Esophagus (tissue), 2 donors: ENCODE results near the gene CIB4. TPM values are rescaled to one million over a fixed set of nuclear protein-coding genes. Genes with fewer than 3 reads are reported as not detected.

Experiments
- H3K27ac ChIP-seq, 2 donors: one replicate each; pipeline ENCODE4 v1.5.1; 2013; ENCODE audit warnings: low read depth in 2 of 2, mild to moderate bottlenecking in 2 of 2, inconsistent platforms in 1 of 2, low read length in 1 of 2, moderate library complexity in 1 of 2
- H3K27me3 ChIP-seq, 2 donors: one replicate each; pipeline ENCODE4 v1.6.1; 2013; ENCODE audit warnings: low read length in 2 of 2, control low read depth in 1 of 2, mild to moderate bottlenecking in 1 of 2; ENCODE audit not compliant: insufficient read depth in 2 of 2, control insufficient read depth in 1 of 2
- H3K36me3 ChIP-seq, 2 donors: one replicate each; pipeline ENCODE4 v1.6.1; 2013; ENCODE audit warnings: low read length in 1 of 2; ENCODE audit not compliant: control insufficient read depth in 2 of 2, insufficient read depth in 2 of 2
- H3K4me1 ChIP-seq, 2 donors: one replicate each; pipeline ENCODE4 v1.6.1; 2013; ENCODE audit warnings: low read length in 1 of 2; ENCODE audit not compliant: control insufficient read depth in 2 of 2, insufficient read depth in 2 of 2
- H3K4me3 ChIP-seq, 2 donors: one replicate each; pipeline ENCODE4 v1.5.1; 2013; ENCODE audit warnings: low read length in 2 of 2, mild to moderate bottlenecking in 2 of 2, low read depth in 1 of 2, moderate library complexity in 1 of 2
- H3K9me3 ChIP-seq, 2 donors: one replicate each; pipeline ENCODE4 v1.6.1; 2013; ENCODE audit warnings: mild to moderate bottlenecking in 2 of 2, low read depth in 1 of 2, low read length in 1 of 2, moderate library complexity in 1 of 2; ENCODE audit not compliant: control insufficient read depth in 2 of 2, insufficient read depth in 1 of 2
- WGBS, 2 donors: extraction: QIAGEN DNeasy Blood & Tissue Kit; methylation state at CpG; one replicate each; pipeline ENCODE4 v1.1.7; 2013; 5-methylcytosine and 5-hydroxymethylcytosine counted together
- polyA plus RNA-seq, 2 donors: library from polyadenylated mRNA; stranded (reverse); fragments of 200-250 nt; gene quantifications; one replicate each; pipeline ENCODE4 v1.2.3, GENCODE V29; 2013
- donor health status: healthy with polysubstance abuse.
- donor health status: Bipolar disorder and iron deficiency.

Gene CIB4
- polyA plus RNA-seq, 2 donors = not detected

DNA sequence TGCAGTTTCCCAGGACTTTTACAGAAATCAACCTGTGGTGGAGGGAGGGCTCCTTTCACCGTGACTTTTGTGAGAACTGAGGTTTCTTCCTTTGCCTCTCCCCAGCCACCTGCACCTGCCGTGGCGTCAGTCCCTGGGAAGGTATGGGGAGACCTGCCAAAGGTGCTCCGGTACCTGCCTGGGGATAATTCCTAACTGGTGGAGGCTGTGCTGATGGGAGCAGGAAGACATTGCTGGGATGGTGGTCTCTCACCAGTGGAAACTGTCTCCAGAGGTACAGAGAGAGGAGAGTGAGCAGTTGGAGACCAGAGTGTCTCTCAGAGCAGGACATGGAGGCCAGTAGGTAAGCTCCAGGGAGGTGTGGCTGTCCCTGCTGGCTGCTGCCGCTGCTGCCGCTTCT is 52.6 kb downstream of the CIB4 start:
- WGBS, 2 donors = 75% methylated on average over 5 of the region's 6 CpGs
- Histone ChIP-seq H3K36me3 (no peaks in the 10 kb centered on the region), H3K4me1 (no peaks in the 10 kb centered on the region), H3K27ac (no peak overlapping the region), H3K4me3 (no peak overlapping the region), H3K9me3 (no peaks in the 10 kb centered on the region), H3K27me3 (no peaks in the 10 kb centered on the region)

- 50 to 53% methylated on average over 5 of the region's 5 CpGs for WGBS, 2 donors
- H3K9me3 ChIP-seq = no peaks in the 10 kb centered on the region
- no peak overlapping the region for H3K27ac ChIP-seq
- no peaks in the 10 kb centered on the region for H3K36me3 ChIP-seq
- no peaks in the 10 kb centered on the region for H3K4me1 ChIP-seq
- H3K27me3 ChIP-seq = no peaks in the 10 kb centered on the region
- H3K4me3 ChIP-seq = no peak overlapping the region
These were observed 53.2 kb downstream of the CIB4 start for GRCh38 chr2:26587994-26588393.

- WGBS, 2 donors = 63 to 75% methylated on average over 10 of the region's 10 CpGs
- Histone ChIP-seq H3K9me3 (no peaks in the 10 kb centered on the region), H3K4me1 (no peaks in the 10 kb centered on the region), H3K27ac (no peak overlapping the region), H3K4me3 (no peak overlapping the region), H3K27me3 (no peaks in the 10 kb centered on the region), H3K36me3 (no peaks in the 10 kb centered on the region)
These were observed 55.2 kb downstream of the CIB4 start for GRCh38 chr2:26585966-26586365.

DNA sequence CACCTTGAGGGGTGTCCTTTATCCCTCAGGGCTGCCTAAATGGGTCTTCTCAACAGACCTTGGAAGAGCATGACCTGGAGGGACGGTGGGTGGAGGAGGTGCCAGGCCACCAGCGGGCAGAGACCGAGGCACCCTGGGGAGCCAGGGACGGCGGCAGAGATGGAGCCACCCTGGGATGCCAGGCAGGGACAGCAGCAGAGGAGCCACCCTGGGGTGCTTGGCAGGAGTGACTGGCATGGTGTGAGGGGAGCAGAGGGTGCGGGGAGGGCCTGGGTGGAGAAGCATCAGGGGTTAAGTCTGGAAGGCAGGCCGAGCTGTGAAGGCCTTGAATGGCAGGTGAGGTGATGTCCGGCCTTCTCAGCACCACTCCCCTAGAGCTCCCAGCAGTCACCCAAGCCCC is 56.1 kb downstream of the CIB4 start:
- WGBS, 2 donors = 77 to 78% methylated on average over 8 of the region's 8 CpGs
- H3K9me3 ChIP-seq = no peaks in the 10 kb centered on the region
- H3K27me3 ChIP-seq = no peaks in the 10 kb centered on the region
- H3K4me3 ChIP-seq = no peak overlapping the region
- no peaks in the 10 kb centered on the region for H3K36me3 ChIP-seq
- H3K4me1 ChIP-seq = no peaks in the 10 kb centered on the region
- H3K27ac ChIP-seq = no peak overlapping the region

DNA sequence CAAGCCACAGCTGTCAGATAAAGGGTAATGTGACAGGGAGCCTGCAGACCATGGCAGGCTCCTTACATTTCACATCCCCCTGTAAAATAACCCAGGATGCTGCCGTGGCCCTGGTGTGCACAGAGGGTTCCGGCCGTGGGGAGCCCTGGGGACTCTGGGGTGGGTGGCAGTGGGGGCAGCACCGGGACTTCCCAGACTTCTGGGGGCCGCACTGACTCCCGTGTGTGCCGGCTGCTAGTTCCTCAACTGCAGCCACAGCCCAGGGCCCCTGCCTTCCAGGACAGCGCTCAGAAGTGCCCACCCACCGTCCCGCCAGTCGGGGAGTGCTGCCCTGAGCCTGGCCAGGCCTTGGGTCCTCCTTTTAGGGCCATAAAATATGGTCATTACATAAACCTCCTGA is 56.5 kb downstream of the CIB4 start:
- Histone ChIP-seq H3K27me3 (no peaks in the 10 kb centered on the region), H3K4me1 (no peaks in the 10 kb centered on the region), H3K36me3 (no peaks in the 10 kb centered on the region), H3K9me3 (no peaks in the 10 kb centered on the region), H3K27ac (no peak overlapping the region), H3K4me3 (no peak overlapping the region)
- WGBS, 2 donors = 76 to 84% methylated on average over 11 of the region's 11 CpGs

DNA sequence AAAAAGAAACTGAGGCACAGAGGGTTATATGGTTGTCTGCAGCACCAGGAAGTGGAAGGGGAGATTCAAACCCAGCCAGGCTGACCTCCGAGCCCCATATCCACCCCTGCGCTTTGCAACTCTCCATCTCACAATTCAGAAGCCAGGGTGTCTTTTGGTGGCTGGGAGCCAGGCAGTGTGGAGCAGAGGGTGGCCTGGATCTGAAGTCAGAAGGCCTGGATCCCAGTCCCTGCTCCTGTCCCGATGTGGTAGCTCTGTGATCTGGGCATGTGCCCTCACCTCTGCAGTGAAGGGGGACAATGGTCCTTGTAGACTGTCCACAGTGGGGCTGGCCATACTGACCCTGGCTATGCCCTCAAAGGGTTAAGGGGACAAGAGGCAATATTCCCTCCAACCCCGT is 57.0 kb downstream of the CIB4 start:
- H3K27me3 ChIP-seq = no peaks in the 10 kb centered on the region
- 68 to 79% methylated on average over 4 of the region's 4 CpGs for WGBS, 2 donors

DNA sequence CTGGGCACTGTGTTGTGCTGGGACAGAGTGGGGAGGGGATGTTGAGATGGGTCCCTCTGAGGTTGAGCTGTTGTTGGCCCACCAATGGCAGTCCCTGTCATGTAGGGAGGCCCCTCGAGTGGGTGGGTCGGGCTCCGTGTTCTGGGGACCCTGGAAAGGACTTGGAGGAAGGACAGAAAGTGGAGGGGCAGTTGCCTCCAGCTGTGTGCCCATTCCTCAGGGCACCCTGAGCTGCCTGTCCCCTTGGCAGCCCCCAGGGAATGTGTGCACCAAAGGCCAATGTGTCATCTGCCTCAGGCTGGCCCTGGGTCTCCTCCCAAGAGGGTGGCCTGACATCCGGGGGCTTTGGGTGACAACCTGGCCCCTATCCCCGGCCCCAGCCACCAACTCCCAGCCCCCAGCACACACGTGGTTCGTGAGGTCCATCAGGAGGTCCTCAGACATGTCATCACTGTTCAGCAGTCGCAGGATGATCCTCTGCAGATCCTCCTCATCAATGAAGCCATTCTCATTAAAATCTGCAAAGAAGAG is 57.7 kb downstream of the CIB4 start:
- Histone ChIP-seq H3K4me1 (no peaks in the 10 kb centered on the region), H3K27me3 (no peaks in the 10 kb centered on the region)
- WGBS, 2 donors = 73 to 74% methylated on average over 8 of the region's 8 CpGs

More for the DNA sequence above, 57.0 kb downstream of the CIB4 start:
- Histone ChIP-seq H3K36me3 (no peaks in the 10 kb centered on the region), H3K4me3 (no peak overlapping the region), H3K27ac (no peak overlapping the region), H3K4me1 (no peaks in the 10 kb centered on the region), H3K9me3 (no peaks in the 10 kb centered on the region)

DNA sequence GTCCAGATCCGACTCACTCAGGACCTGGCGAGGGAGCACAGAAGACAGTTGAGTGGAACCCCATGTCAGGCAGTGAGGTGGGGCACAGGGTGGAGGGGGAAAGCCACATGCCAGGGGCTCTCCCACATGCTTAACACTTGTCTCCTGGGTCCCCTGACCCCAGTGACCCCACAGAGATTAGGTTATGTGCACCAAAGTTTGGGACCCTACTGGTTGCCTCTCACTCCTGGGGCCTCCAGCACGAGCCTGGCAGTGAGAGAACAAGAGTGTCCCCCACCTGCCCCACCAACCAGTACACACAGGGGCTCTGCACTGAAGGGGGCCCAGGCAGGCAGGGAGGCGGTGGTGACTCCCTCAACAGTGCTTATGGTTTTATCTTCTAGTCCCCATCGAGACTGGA is 58.3 kb downstream of the CIB4 start:
- no peak overlapping the region for H3K27ac ChIP-seq
- H3K36me3 ChIP-seq = no peaks in the 10 kb centered on the region
- WGBS, 2 donors = 78 to 82% methylated on average over 5 of the region's 5 CpGs
- no peaks in the 10 kb centered on the region for H3K27me3 ChIP-seq
- no peak overlapping the region for H3K4me3 ChIP-seq
- H3K4me1 ChIP-seq = no peaks in the 10 kb centered on the region
- no peaks in the 10 kb centered on the region for H3K9me3 ChIP-seq

More for the DNA sequence above, 57.7 kb downstream of the CIB4 start:
- no peaks in the 10 kb centered on the region for H3K9me3 ChIP-seq
- H3K4me3 ChIP-seq = no peak overlapping the region
- H3K27ac ChIP-seq = no peak overlapping the region
- H3K36me3 ChIP-seq = no peaks in the 10 kb centered on the region

- no peak overlapping the region for H3K27ac ChIP-seq
- WGBS, 2 donors = 83 to 87% methylated on average over 18 of the region's 18 CpGs
- H3K9me3 ChIP-seq = no peaks in the 10 kb centered on the region
- no peaks in the 10 kb centered on the region for H3K27me3 ChIP-seq
- no peak overlapping the region for H3K4me3 ChIP-seq
- H3K36me3 ChIP-seq = no peaks in the 10 kb centered on the region
- no peaks in the 10 kb centered on the region for H3K4me1 ChIP-seq
These were observed 58.9 kb downstream of the CIB4 start for GRCh38 chr2:26581991-26582842.
